Epithelial cell of esophagus (primary cell): ENCODE results near the gene APOM.

Experiments
- DNase-seq: peaks from one replicate; pipeline ENCODE4 v3.0.0; 2010; ENCODE audit warnings: low read depth
- H3K4me3 ChIP-seq: 2 replicates; pipeline ENCODE4 v1.5.1; 2011; ENCODE audit warnings: mild to moderate bottlenecking, low read length, control low read depth
- CTCF ChIP-seq: IDR thresholded peaks from 2 replicates; pipeline ENCODE4 v1.5.1; 2011; ENCODE audit warnings: low read depth, mild to moderate bottlenecking, low read length, control low read depth, inconsistent platforms; ENCODE audit not compliant: insufficient read depth; ENCODE audit errors: missing control alignments

Gene APOM

GRCh38 chr6:31663126-31663960, 7.6 kb downstream of the APOM start:
- no peak for TF ChIP-seq CTCF
- H3K4me3 ChIP-seq, result peak overlapping the region; percentile 66
- DNase-seq, result peak; percentile 67

GRCh38 chr6:31663961-31664789, 8.5 kb downstream of the APOM start:
- no peak for TF ChIP-seq CTCF
- DNase-seq, result peak; percentile 77
- H3K4me3 ChIP-seq, result peak overlapping the region; percentile 66

- DNase-seq, result peak; percentile 97
- H3K4me3 ChIP-seq, result peak within 1 kb of the TSS; percentile 66
- TF ChIP-seq CTCF, result no peak
Measured at GRCh38 chr6:31664790-31665500, 9.3 kb downstream of the APOM start, which contains the start of gene GPANK1. Gene GPANK1, minus strand, starts transcription at chr6:31664997. Its CDS starts 519 bp downstream, at chr6:31664478.

- H3K4me3 ChIP-seq, result peak within 1 kb of the TSS; percentile 66
- peak; percentile 99 for DNase-seq
- peak; percentile 7 for TF ChIP-seq CTCF
Measured at GRCh38 chr6:31665501-31666336, 10.0 kb downstream of the APOM start, which contains the start of gene CSNK2B. Gene CSNK2B, plus strand, starts transcription at chr6:31666080. Its CDS starts 752 bp downstream, at chr6:31666832.

- DNase-seq, result peak; percentile 31
- no peak for TF ChIP-seq CTCF
- peak overlapping the region; percentile 66 for H3K4me3 ChIP-seq
Measured at GRCh38 chr6:31666337-31666965, 10.8 kb downstream of the APOM start.
